ENCODE results near the gene NGEF. TPM values are rescaled to one million over a fixed set of nuclear protein-coding genes. Genes with fewer than 3 reads are reported as not detected.
"Not testable (repeated sequence)": the region's sequence is repeated elsewhere in the genome, so short reads cannot be mapped to it uniquely, and the experiment has no call there.

NGEF gene
- total RNA-seq, 1 experiment from 2014 or later: 2.7 TPM

GRCh38 chr2:232873292-232873908, 139.7 kb downstream of the NGEF start:
- no peak for DNase-seq (ENCODE audit: low read depth)

DNA sequence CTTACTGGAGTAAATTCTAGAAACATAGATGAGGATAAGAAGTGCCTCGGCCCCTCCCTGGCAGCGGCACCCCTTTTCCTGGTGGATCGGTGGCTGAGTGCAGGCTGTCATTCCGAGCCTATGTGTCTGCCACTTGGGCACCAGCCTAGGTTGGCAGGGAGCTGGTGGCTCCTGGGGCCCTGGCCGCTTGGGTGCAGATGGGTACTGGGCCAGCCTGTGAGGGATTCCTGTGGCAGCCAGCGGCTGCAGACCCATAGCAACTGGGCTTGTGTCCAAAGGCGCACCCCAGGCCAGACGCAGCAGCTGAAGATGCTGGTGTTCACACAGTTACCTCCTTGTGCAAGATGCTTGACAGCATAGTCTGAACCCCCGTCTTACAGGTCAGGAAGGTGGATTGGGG, 140.2 kb downstream of the NGEF start:
- DNase-seq (ENCODE audit: low read depth): no peak

- no peak for DNase-seq (ENCODE audit: low read depth)
These were observed 141.0 kb downstream of the NGEF start for GRCh38 chr2:232871835-232872736.

GRCh38 chr2:232871418-232871834, 141.6 kb downstream of the NGEF start:
- DNase-seq (ENCODE audit: low read depth): no peak

- DNase-seq (ENCODE audit: low read depth): no peak
These were observed 142.2 kb downstream of the NGEF start for GRCh38 chr2:232870766-232871371.

DNA sequence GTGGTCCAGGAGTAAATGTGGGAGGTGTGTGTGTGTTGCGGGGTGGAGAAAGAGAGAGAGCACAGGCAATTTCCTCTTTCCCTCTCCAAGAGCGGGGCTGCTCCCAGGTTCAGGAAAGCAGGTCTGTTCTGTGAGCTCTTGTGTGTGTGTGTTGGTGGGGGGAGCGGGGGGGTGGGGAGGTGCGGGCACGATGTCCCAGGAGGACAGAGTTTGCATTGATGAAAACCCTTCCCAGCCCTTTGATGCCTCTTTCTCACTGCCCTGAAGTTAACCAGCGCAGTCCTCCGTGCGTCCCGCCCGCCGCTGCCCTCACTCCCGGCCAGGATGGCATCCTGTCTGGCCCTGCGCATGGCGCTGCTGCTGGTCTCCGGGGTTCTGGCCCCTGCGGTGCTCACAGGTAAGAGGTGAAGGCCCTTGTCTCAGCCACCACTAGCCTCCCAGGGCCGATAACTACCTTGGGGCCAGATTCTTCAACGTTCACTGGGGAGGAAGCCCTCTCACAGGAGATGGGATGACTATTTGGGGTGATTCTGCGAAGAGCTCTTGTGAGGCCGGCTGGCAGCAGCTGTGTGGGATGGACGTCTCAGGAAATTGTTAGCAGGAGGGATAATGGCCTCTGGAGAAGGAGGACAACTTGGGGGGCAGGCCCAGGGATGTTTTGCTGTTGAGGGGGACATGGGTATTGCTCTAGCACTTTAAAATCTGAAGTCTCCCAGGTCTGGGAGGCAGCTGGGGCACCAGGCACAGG, 142.9 kb downstream of the NGEF start, which contains the start of gene SNORC:
Gene SNORC, plus strand, starts transcription at position 247 of the 748 bp plus-strand sequence. Its CDS starts 78 bp downstream, at position 325.
- no peak for DNase-seq (ENCODE audit: low read depth)

DNA sequence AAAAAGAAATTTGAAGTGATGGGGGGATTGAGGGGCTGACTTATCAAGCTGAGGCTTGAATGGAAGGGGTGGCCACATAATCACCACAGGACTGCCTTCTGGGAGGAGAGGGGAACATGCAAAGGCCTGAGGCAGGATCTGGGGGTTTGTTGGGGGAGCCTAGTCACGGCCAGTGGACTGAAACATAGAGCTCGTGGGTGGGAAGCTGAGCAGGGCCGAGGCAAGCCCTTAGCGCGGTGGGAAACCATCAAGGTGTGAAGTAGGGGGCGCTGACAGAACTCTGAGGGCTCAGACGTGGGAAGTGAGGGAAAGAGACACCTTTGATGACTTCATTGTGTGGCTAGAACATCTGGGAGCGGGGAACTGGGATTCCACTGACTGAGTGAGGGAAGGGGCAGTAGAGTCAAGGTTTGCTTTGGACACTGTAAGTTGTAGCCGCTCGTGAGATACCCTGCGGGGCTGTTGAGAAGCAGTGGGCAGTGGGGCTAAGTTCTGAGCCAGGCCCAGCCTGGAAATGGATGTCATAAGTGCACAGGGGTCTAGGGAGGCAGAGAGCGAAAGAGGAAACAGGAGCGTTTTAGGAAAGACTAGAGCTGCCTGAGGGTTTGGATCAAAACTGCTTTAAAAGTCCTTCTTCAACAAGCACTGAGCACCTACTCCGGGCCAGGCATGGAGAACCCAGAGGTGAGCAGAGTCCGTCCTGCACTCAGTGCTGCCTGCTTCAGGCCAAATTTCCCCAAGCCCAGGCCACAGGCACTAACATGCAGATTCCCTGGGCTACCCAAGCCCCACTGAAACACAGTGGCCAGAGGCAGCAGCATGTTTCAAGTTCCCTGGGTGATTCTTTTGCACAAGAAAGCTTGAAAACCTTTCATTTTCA, 143.7 kb downstream of the NGEF start:
- DNase-seq (ENCODE audit: low read depth): no peak

DNA sequence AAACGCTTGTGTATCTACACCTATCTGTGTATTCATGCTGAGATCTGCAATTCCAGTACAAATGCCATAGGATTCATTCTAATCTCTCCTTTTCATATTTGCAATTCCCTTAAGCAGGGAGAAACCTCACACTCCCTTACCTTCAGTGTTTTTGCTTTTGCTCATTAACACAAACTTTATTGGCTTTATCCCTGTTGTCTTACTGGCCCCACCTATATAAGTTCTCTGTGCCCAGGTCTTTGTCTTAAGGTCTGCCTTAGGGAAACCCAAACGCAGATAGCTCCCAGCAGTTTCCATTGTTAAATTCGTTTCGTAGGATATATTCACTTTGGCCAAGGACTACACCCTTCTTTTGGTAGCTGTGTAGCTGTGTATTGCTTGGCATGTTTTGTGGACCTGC, 147.0 kb downstream of the NGEF start:
- DNase-seq (ENCODE audit: low read depth): no peak

DNA sequence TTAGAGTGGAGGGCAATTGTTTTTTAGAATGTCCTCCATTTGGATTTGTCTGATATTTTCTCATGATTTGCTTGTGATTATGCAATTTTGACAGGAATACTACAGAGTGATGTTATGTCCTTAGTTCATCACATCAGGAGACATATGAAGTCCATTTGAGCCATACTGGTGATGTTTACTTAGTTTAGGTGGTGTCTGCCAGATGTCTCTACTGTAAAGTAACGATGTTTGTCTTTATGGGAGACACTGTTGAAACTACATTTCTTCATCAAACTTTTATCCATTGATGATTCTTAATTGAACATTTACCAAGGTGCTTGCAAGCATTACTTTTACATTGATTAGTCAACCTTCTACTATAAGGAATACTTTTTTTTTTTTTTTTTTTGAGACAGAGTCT, 147.9 kb downstream of the NGEF start:
- no peak for DNase-seq (ENCODE audit: low read depth)

GRCh38 chr2:232863996-232864395, 149.1 kb downstream of the NGEF start:
- DNase-seq (ENCODE audit: low read depth): no peak

- DNase-seq (ENCODE audit: low read depth): no peak
These were observed 151.7 kb downstream of the NGEF start for GRCh38 chr2:232861353-232861752.

GRCh38 chr2:232860593-232861241, 152.3 kb downstream of the NGEF start:
- DNase-seq (ENCODE audit: low read depth): no peak

GRCh38 chr2:232859385-232859916, 153.6 kb downstream of the NGEF start:
- DNase-seq (ENCODE audit: low read depth): no peak

DNA sequence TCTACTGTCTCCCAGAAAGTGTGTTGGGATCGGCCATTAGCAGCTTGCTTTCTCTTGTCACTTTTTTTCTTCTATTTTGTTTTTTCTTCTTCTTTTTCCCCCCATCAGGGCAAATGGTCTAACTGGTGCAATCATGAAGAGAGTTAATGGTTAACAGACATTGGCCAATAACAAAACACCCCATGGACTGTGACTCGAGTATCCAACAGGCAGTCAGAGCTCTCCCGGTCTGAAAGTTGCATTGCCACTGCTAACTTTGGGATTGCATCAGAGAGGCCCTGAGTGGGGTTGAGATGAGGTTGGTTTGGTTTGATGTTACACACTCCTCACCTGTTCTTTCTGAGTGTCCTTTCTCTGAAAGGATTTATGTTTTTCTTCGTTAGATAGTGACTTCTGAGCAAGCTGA, 155.9 kb downstream of the NGEF start:
- DNase-seq (ENCODE audit: low read depth): no peak

DNA sequence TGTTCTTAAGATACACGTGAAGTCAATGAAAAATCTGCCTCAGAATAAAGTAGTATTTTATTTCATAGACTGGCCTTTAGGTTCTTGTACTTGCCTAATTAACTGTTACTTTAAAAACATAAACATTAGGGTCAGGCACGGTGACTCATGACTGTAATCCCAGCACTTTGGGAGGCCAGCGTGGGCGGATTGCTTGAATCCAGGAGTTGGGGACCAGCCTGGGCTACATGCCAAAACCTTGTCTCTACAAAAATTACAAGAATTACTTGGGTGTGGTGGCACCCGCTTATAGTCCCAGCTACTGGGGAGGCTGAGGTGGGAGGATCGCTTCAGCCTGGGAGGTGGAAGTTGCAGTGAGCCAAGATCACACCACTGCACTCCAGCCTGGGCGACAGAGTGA, 159.0 kb downstream of the NGEF start:
- peak; percentile 61 for DNase-seq (ENCODE audit: low read depth)

GRCh38 chr2:232852676-232853075, 160.4 kb downstream of the NGEF start:
- DNase-seq (ENCODE audit: low read depth): no peak

DNA sequence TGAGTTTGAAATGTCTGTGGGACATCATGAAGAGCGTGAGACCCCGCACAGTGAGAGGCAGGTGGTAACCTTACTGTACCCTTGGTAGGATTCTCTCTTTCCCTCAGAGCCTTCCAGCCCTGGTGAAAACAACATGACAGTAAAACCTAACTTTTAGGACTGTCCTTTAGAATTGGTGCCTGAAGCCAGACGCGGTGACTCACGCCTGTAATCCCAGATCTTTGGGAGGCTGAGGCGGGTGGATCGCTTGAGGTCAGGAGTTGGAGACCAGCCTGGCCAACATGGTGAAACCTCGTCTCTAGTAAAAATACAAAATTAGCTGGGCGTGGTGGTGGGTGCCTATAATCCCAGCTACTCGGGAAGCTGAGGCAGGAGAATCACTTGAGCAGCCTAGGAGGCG, 161.0 kb downstream of the NGEF start:
- not testable (repeated sequence) for DNase-seq (ENCODE audit: low read depth)

DNA sequence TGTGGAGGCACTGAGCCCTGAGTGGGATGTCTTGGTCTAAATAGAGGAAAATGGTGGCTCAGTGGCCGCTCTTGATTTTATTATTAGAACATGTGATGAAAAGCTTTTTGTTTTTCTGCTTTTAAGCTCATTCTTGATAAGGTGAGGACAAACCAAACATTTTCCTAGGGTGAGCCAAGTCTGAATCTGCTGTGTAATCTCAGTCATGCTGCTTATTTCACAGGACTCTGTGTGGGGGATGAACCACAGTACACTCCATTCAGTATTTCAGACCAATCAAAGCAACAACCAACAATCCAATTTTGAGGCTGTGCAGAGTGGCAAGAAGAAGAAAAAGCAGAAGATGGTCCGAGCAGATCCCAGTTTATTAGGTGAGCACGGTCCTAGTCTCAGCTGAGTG, 163.0 kb downstream of the NGEF start:
- DNase-seq (ENCODE audit: low read depth): no peak

DNA sequence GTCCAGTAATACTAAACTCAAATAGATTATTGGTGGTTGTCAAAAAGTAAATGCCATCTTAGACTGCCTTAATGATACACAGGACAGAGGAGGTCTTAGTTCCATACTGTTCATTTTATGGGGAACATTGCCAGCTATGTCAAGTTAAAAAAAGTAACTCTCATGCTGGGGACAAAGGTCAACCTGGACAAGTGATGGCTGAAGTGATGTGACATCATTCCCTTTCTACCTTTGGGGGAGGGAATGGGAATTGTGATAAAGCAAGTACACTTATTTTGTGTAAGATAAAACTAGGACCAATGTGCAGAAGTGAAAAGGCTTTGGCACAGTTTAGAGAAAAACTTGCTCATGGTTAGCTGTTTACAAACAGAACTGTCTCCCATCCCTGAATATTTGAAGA, 167.0 kb downstream of the NGEF start:
- no peak for DNase-seq (ENCODE audit: low read depth)

DNA sequence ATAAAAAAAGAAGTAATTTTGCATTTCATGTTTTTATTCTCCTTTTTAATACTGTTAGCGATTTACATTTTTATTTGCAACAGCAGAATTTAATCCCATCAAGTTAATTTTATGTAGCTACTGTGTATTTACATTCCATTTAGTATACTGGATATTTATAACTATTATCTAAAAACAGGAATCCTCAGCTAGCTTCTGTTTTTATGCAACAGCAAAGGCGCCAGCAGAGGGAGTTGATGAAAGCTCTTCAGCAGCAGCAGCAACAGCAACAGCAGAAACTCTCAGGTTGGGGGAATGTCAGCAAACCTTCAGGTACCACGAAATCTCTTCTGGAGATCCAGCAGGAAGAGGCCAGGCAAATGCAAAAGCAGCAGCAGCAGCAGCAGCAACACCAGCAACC, 169.2 kb downstream of the NGEF start:
- DNase-seq (ENCODE audit: low read depth): no peak

Measured in HT1080 (cell line).